Hepatocyte (in vitro differentiated cells): ENCODE data around the gene COG2. TPM values are rescaled to one million over a fixed set of nuclear protein-coding genes. Genes with fewer than 3 reads are reported as not detected.
A peak's percentile ranks its signal among the peaks of the same experiment; 100 is the strongest.

ENCODE experiments used
- DNase-seq: peaks from one replicate; pipeline ENCODE4 v3.0.0-alpha.2; 2016; ENCODE audit warnings: low spot score
- H2AFZ ChIP-seq: fragments of 200-600 bp; sonication (generic); 2 replicates; pipeline ENCODE4 v1.6.0; 2016; ENCODE audit warnings: antibody characterized with exemption, mild to moderate bottlenecking
- H3K27ac ChIP-seq: fragments of 200-600 bp; sonication (generic); 2 replicates; pipeline ENCODE4 v1.5.1; 2016; ENCODE audit warnings: mild to moderate bottlenecking
- H3K27me3 ChIP-seq: fragments of 200-600 bp; sonication (generic); 2 replicates; pipeline ENCODE4 v1.6.1; 2016
- H3K36me3 ChIP-seq: fragments of 200-600 bp; sonication (generic); replicated peaks from 2 replicates; pipeline ENCODE4 v1.5.1; 2016; ENCODE audit warnings: low read depth; ENCODE audit not compliant: insufficient read depth
- H3K4me1 ChIP-seq: fragments of 200-600 bp; sonication (generic); 2 replicates; pipeline ENCODE4 v1.5.1; 2016; ENCODE audit warnings: mild to moderate bottlenecking, moderate library complexity; ENCODE audit not compliant: insufficient read depth
- H3K4me2 ChIP-seq: fragments of 200-600 bp; sonication (generic); 2 replicates; pipeline ENCODE4 v1.6.0; 2016
- H3K4me3 ChIP-seq: fragments of 200-600 bp; sonication (generic); 2 replicates; pipeline ENCODE4 v1.5.1; 2016; ENCODE audit warnings: mild to moderate bottlenecking
- H3K79me2 ChIP-seq: fragments of 200-600 bp; sonication (generic); 2 replicates; pipeline ENCODE4 v1.6.0; 2017; ENCODE audit warnings: mild to moderate bottlenecking
- H3K9me2 ChIP-seq: fragments of 200-600 bp; sonication (generic); replicated peaks from 2 replicates; pipeline ENCODE4 v1.6.0; 2017; ENCODE audit warnings: mild to moderate bottlenecking; ENCODE audit not compliant: insufficient read depth
- H3K9me3 ChIP-seq: fragments of 200-600 bp; sonication (generic); 2 replicates; pipeline ENCODE4 v1.5.1; 2016; ENCODE audit warnings: low read depth, mild to moderate bottlenecking
- H4K20me1 ChIP-seq: fragments of 200-600 bp; sonication (generic); 2 replicates; pipeline ENCODE4 v1.6.0; 2016; ENCODE audit warnings: mild to moderate bottlenecking; ENCODE audit not compliant: insufficient read depth, poor library complexity, severe bottlenecking
- EZH2 ChIP-seq: fragments of 200-600 bp; sonication (generic); IDR thresholded peaks from 2 replicates; pipeline ENCODE4 v1.6.1; 2016; ENCODE audit warnings: antibody characterized with exemption, mild to moderate bottlenecking, borderline replicate concordance
- EZH2phosphoT487 ChIP-seq: fragments of 200-600 bp; sonication (generic); IDR thresholded peaks from one replicate; pipeline ENCODE4 v1.6.1; 2018; ENCODE audit warnings: antibody characterized with exemption, mild to moderate bottlenecking, low read depth, moderate library complexity; ENCODE audit not compliant: unreplicated experiment, severe bottlenecking
- WGBS: methylation state at CpG from one replicate; pipeline ENCODE4 v1.1.6; 2016; ENCODE audit warnings: low lambda C conversion rate; ENCODE audit errors: missing lambda C conversion rate; 5-methylcytosine and 5-hydroxymethylcytosine counted together
- polyA plus RNA-seq: library from polyadenylated mRNA; unstranded; fragments of >200 nt; fragmentation: Nextera tagmentation; extraction: Ambion mirVana; gene quantifications from 2 replicates; pipeline ENCODE4 v1.2.1, GENCODE V29; 2016
- total RNA-seq: library from RNA; depleted of rRNA; stranded (reverse); fragments of >200 nt; gene quantifications from 2 replicates; pipeline ENCODE4 v1.2.3, GENCODE V29; 2014
- TF ChIP-seq, protein P1 (sequence below): fragments of 200-600 bp; sonication (generic); IDR thresholded peaks from 2 replicates; pipeline ENCODE4 v1.5.1; 2016; ENCODE audit warnings: antibody characterized with exemption, mild to moderate bottlenecking; ENCODE audit not compliant: poor library complexity

Gene COG2
- total and polyA plus RNA-seq, 2 experiments from 2014 or later, result 25.3 to 46.2 TPM

DNA sequence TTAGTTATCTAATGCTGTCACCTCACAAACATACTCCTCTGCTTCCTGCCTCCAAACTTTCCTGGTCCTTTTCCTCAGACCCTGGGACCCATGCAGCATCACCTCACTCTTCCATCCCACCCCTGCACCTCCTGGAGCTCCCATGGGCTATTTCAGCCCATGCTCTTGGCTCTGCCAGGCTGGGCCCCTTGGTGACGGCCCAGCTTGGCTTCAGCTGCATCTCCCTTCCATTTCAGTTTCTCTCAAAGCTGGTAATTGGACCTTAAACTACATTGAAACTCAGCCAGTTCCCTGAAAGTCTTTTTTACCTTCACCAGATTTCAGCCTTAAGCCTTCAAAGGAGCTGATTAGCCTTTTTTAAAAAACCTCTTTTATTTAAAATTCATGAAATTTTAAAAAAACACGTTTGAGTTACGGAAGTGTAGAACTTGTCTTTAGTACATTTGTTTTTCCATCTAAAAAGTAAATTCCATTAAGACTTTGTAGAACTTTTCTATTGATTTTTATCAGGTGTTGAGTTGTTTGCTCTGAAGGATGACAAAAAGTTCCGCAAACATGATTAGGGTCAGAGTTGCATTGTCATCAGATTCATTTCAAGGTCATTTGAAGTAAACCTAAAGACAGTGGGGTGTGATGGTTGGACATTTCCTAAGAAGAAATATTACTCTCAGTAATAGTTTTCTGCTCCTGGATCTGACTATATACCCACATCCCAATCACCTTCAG lies 38.2 kb downstream of the COG2 start:
- TF ChIP-seq, protein P1, sequence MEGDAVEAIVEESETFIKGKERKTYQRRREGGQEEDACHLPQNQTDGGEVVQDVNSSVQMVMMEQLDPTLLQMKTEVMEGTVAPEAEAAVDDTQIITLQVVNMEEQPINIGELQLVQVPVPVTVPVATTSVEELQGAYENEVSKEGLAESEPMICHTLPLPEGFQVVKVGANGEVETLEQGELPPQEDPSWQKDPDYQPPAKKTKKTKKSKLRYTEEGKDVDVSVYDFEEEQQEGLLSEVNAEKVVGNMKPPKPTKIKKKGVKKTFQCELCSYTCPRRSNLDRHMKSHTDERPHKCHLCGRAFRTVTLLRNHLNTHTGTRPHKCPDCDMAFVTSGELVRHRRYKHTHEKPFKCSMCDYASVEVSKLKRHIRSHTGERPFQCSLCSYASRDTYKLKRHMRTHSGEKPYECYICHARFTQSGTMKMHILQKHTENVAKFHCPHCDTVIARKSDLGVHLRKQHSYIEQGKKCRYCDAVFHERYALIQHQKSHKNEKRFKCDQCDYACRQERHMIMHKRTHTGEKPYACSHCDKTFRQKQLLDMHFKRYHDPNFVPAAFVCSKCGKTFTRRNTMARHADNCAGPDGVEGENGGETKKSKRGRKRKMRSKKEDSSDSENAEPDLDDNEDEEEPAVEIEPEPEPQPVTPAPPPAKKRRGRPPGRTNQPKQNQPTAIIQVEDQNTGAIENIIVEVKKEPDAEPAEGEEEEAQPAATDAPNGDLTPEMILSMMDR, result no peak
- TF ChIP-seq EZH2phosphoT487 (no peak), EZH2 (no peak)

DNA sequence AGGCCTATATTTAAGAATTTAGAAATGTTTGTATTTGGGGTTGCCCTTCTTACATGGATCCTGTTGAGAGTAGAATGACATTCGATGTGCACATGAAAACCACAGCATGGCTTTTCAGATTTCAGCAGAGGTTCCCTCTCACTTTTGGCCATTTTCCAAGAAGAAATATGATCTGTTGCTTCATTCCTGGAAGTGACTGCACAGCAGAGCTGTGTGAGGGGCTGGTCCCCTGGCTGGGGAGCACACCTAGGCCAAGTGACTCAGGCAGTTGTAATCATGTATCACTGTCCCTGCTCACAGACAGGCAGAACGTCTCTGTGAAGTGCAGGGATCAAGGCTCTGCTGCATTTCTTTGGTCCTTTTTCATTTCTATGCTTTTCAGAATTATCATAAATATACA lies 39.3 kb downstream of the COG2 start:
- WGBS, result 38% methylated on average over 2 of the region's 2 CpGs
- no peak overlapping the region for H2AFZ ChIP-seq
- H3K4me2 ChIP-seq, result no peak overlapping the region
- no peaks in the 10 kb centered on the region for H3K9me2 ChIP-seq
- H3K79me2 ChIP-seq, result no peaks in the 10 kb centered on the region
- no peaks in the 10 kb centered on the region for H3K27me3 ChIP-seq
- peaks cover 1% of the 10 kb centered on the region for H3K36me3 ChIP-seq
- H3K4me1 ChIP-seq, result peaks cover 34% of the 10 kb centered on the region
- H3K9me3 ChIP-seq, result no peaks in the 10 kb centered on the region
- H3K4me3 ChIP-seq, result no peak overlapping the region
- H4K20me1 ChIP-seq, result no peaks in the 10 kb centered on the region
- peak overlapping the region; percentile 44 for H3K27ac ChIP-seq
- peak; percentile 71 for DNase-seq
- TF ChIP-seq EZH2, result no peak
- TF ChIP-seq, protein P1, result no peak
- no peak for TF ChIP-seq EZH2phosphoT487

More for the DNA sequence above, 38.2 kb downstream of the COG2 start:
- WGBS, result 43% methylated on average over 4 of the region's 4 CpGs
- Histone ChIP-seq H3K9me3 (no peaks in the 10 kb centered on the region), H3K4me1 (peaks cover 34% of the 10 kb centered on the region), H2AFZ (no peak overlapping the region), H3K36me3 (peaks cover 7% of the 10 kb centered on the region), H4K20me1 (no peaks in the 10 kb centered on the region), H3K27ac (peak overlapping the region; percentile 24), H3K27me3 (no peaks in the 10 kb centered on the region), H3K9me2 (no peaks in the 10 kb centered on the region), H3K79me2 (no peaks in the 10 kb centered on the region), H3K4me2 (peak overlapping the region; percentile 5), H3K4me3 (no peak overlapping the region)
- no peak for DNase-seq

DNA sequence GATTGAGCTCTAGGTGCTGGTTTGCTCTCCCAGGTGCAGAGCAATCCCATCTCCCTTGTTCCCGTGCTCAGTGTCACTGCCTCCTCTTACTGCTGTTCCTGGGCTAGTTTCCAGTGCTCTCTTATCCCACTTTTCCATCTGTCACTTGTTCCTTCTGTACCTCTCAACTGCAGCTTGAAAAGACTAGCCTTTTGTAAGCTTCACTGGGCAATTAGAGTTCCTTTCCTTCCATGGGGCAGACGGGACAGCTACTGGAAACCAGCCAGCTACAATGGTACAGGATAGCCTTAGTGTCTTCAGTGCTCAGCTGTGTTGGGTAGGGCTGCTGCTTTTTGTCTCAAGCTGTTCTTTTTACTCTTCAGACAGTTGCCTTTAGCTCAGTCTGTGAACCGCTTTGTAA lies 40.0 kb downstream of the COG2 start:
- H2AFZ ChIP-seq, result no peak overlapping the region
- no peaks in the 10 kb centered on the region for H3K36me3 ChIP-seq
- H3K4me1 ChIP-seq, result peaks cover 34% of the 10 kb centered on the region
- H3K9me3 ChIP-seq, result no peaks in the 10 kb centered on the region
- peak overlapping the region; percentile 44 for H3K27ac ChIP-seq
- 53% methylated on average over 3 of the region's 3 CpGs for WGBS
- H3K27me3 ChIP-seq, result no peaks in the 10 kb centered on the region
- no peaks in the 10 kb centered on the region for H4K20me1 ChIP-seq
- no peaks in the 10 kb centered on the region for H3K79me2 ChIP-seq
- no peak overlapping the region for H3K4me3 ChIP-seq
- TF ChIP-seq EZH2, result no peak
- no peak for TF ChIP-seq EZH2phosphoT487
- TF ChIP-seq, protein P1, result no peak
- peak overlapping the region; percentile 12 for H3K4me2 ChIP-seq
- no peak for DNase-seq
- no peaks in the 10 kb centered on the region for H3K9me2 ChIP-seq
